HCT116 (cell line): ENCODE measurements around the gene VPS26B.

Source experiments
- CTCF ChIP-seq, 3 experiments: fragments of 200-600 bp in 1 of 3; sonication (generic) in 1 of 3; IDR thresholded peaks in 2 of 3; conservative IDR thresholded peaks in 1 of 3; 2 replicates each; pipeline ENCODE4 v1.5.1; 2012 to 2017; ENCODE audit warnings: low read depth in 2 of 3, low read length in 2 of 3, antibody characterized with exemption in 1 of 3, borderline replicate concordance in 1 of 3, control low read depth in 1 of 3, mild to moderate bottlenecking in 1 of 3, mixed read lengths in 1 of 3, mixed run types in 1 of 3, moderate library complexity in 1 of 3; ENCODE audit not compliant: insufficient read depth in 1 of 3
- EZH2 ChIP-seq: fragments of 200-600 bp; sonication (generic); IDR thresholded peaks from 2 replicates; pipeline ENCODE4 v1.6.1; 2017; ENCODE audit warnings: antibody characterized with exemption, mixed run types
- JUND ChIP-seq: IDR thresholded peaks from 2 replicates; pipeline ENCODE4 v1.6.1; 2012
- RAD21 ChIP-seq: IDR thresholded peaks from 2 replicates; pipeline ENCODE4 v1.6.1; 2012; ENCODE audit warnings: low read depth, mild to moderate bottlenecking
- REST ChIP-seq: IDR thresholded peaks from 2 replicates; pipeline ENCODE4 v1.6.1; 2012; ENCODE audit warnings: low read depth
- SIN3A ChIP-seq: IDR thresholded peaks from 2 replicates; pipeline ENCODE4 v1.6.1; 2012; ENCODE audit warnings: low read depth
- TCF7L2 ChIP-seq: IDR thresholded peaks from 2 replicates; pipeline ENCODE4 v1.7.0; 2011; ENCODE audit warnings: borderline replicate concordance, inconsistent platforms; ENCODE audit not compliant: insufficient read depth, insufficient read length; ENCODE audit errors: extremely low read depth
- YY1 ChIP-seq: IDR thresholded peaks from 2 replicates; pipeline ENCODE4 v1.6.1; 2011; ENCODE audit warnings: low read length, low read depth, moderate library complexity, mild to moderate bottlenecking; ENCODE audit not compliant: insufficient replicate concordance; ENCODE audit errors: extremely low read depth
- ZFX ChIP-seq: fragments of 450-650 bp; IDR thresholded peaks from 2 replicates; pipeline ENCODE4 v1.6.1; 2017

- TF ChIP-seq REST (no peak), CTCF (IDR thresholded peaks at IDR 0.05 in 2 of 3, conservative IDR thresholded peaks at IDR 0.05 in 1 of 3; ENCODE audit: borderline replicate concordance in 1 of 3, insufficient read depth in 1 of 3, low read depth in 2 of 3, low read length in 2 of 3) (no peak), SIN3A (no peak), JUND (no peak), EZH2 (no peak), YY1 (no peak), TCF7L2 (no peak), ZFX (no peak), RAD21 (no peak)
These were observed 57.9 kb downstream of the VPS26B start for GRCh38 chr11:134282121-134283045.
